Heart left ventricle (tissue), 13 donors: Measurements from ENCODE around the gene CAMKMT.

Experiments used
- POLR2A ChIP-seq, 2 donors: fragments of 450-650 bp; IDR thresholded peaks; one replicate each; pipeline ENCODE4 v1.6.1; 2017; ENCODE audit warnings: antibody characterized with exemption in 2 of 2, mild to moderate bottlenecking in 2 of 2, moderate library complexity in 2 of 2
- TF ChIP-seq, protein P1 (sequence below), 12 donors: fragments of 200-600 bp; sonication (generic) in 4 of 12; IDR thresholded peaks; one replicate each; pipeline versions ENCODE4 v1.5.0 to v1.8.0; 2018 to 2022; ENCODE audit warnings: antibody characterized with exemption in 12 of 12, mild to moderate bottlenecking in 5 of 12
- donor health status: ischemic (EF 13 %, LVEDD 7.1; RV severe dilation, severe dysfunction).
- donor health status: DM: no; HTN: yes; CAD: no.
- donor health status: DM: no; HTN: no; CAD: no.
- donor health status: ischemic (EF 25% LVEDD 6.9; RV normal size, moderate dysfunction).
- donor health status: ischemic (EF 25% LVEDD 5.7; RV mildly dilated, moderate dysfunction).
- donor health status: ischemic (EF 35%, LVEDD 5.7; RV mildly dilated, moderate dysfunction).
- donor health status: nonischemic (EF 11% LVEDD 7.7; RV severe dilation, severe dysfunction).
- donor health status: DM: yes; HTN: yes; CAD: no.
- donor health status: PGD.
- donor health status: ischemic (EF 29% LVEDD 5.4; RV normal size, mild dysfunction).
- donor health status: nonischemic (EF 23%, LVEDD 6.1; RV moderate dilation, normal function).

DNA sequence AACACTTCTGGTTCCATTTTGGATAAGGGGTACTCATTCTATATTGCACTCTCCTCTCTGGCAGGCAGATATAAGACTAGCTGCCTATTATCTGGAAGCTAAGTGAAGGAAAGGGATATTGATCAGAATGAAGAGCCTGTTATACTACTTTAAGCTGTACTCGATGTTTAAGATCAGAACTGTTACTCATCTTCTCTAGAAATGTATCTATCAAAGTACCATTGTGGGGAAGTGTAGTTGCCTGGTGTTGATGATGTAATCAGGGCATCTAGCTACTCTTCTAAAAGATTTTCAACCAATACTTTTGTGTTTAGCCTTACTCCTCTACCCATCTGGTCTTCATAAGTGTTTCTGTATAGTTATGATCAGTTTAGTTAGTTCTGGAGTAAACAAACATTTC is 5.8 kb downstream of the CAMKMT start:
- TF ChIP-seq, protein P1, sequence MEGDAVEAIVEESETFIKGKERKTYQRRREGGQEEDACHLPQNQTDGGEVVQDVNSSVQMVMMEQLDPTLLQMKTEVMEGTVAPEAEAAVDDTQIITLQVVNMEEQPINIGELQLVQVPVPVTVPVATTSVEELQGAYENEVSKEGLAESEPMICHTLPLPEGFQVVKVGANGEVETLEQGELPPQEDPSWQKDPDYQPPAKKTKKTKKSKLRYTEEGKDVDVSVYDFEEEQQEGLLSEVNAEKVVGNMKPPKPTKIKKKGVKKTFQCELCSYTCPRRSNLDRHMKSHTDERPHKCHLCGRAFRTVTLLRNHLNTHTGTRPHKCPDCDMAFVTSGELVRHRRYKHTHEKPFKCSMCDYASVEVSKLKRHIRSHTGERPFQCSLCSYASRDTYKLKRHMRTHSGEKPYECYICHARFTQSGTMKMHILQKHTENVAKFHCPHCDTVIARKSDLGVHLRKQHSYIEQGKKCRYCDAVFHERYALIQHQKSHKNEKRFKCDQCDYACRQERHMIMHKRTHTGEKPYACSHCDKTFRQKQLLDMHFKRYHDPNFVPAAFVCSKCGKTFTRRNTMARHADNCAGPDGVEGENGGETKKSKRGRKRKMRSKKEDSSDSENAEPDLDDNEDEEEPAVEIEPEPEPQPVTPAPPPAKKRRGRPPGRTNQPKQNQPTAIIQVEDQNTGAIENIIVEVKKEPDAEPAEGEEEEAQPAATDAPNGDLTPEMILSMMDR (IDR thresholded peaks at IDR 0.05): no peak
- no peak for TF ChIP-seq POLR2A (IDR thresholded peaks at IDR 0.05)
